Ovary (tissue), 9 donors: ENCODE data around the gene EXD3. TPM values are rescaled to one million over a fixed set of nuclear protein-coding genes. Genes with fewer than 3 reads are reported as not detected.
"Not testable (repeated sequence)": the region's sequence is repeated elsewhere in the genome, so short reads cannot be mapped to it uniquely, and the experiment has no call there.

ENCODE experiments used
- DNase-seq, 5 donors: peaks; one replicate each; pipeline ENCODE4 v3.0.0-alpha.2; 2019 to 2020
- H3K27ac ChIP-seq, 2 donors: fragments of 200-600 bp; one replicate each; pipeline versions ENCODE4 v1.5.1 to v1.8.0; 2019 to 2022
- H3K27me3 ChIP-seq: fragments of 200-600 bp; one replicate; pipeline ENCODE4 v1.8.0; 2022
- H3K36me3 ChIP-seq: fragments of 200-600 bp; sonication (generic); one replicate; pipeline ENCODE4 v1.5.1; 2019
- H3K4me1 ChIP-seq: one replicate; pipeline ENCODE4 v1.8.1; 2013; ENCODE audit warnings: mild to moderate bottlenecking, moderate library complexity; ENCODE audit not compliant: insufficient read depth
- H3K4me3 ChIP-seq: fragments of 200-600 bp; sonication (generic); one replicate; pipeline ENCODE4 v1.5.1; 2017
- H3K9me3 ChIP-seq, 2 donors: fragments of 200-600 bp in 1 of 2; sonication (generic) in 1 of 2; one replicate each; pipeline versions ENCODE4 v1.5.1 to v1.8.1; 2013 to 2019; ENCODE audit warnings: mild to moderate bottlenecking in 1 of 2, moderate library complexity in 1 of 2
- CTCF ChIP-seq, 3 donors: fragments of 450-650 bp in 2 of 3; fragments of 200-600 bp in 1 of 3; IDR thresholded peaks; one replicate each; pipeline versions ENCODE4 v1.5.1 to v1.8.0; 2016 to 2022; ENCODE audit warnings: antibody characterized with exemption in 3 of 3, mild to moderate bottlenecking in 1 of 3
- EP300 ChIP-seq: sonication (generic); formaldehyde crosslinking; IDR thresholded peaks from one replicate; pipeline ENCODE4 v1.6.1; 2017; ENCODE audit warnings: antibody characterized with exemption
- POLR2A ChIP-seq: fragments of 450-650 bp; IDR thresholded peaks from one replicate; pipeline ENCODE4 v1.6.1; 2017; ENCODE audit warnings: antibody characterized with exemption, mild to moderate bottlenecking, moderate library complexity
- WGBS, 3 donors: extraction: QIAGEN DNeasy Blood & Tissue Kit in 1 of 3; methylation state at CpG; one replicate each; pipeline versions ENCODE4 v1.1.5 to v1.1.7; 2013 to 2017; 5-methylcytosine and 5-hydroxymethylcytosine counted together
- intact Hi-C, 4 donors: fragments of 100-400 bp; cut with DNase I; formaldehyde crosslinking; loops; one replicate each; pipeline versions ENCODE4 v1.11.0 to v1.15.1; 2022 to 2023
- polyA plus RNA-seq, 2 donors: library from polyadenylated mRNA; stranded (reverse); fragments of 200-250 nt in 1 of 2; fragments of 350-450 nt in 1 of 2; fragmentation: Illumina TruSeq in 1 of 2; extraction: RNeasy Lipid Tissue Mini Kit (QIAGEN cat#74804) in 1 of 2; gene quantifications; one replicate each; pipeline ENCODE4 v1.2.3, GENCODE V29; 2013 to 2014
- total RNA-seq, 7 donors: library from RNA; depleted of rRNA in 2 of 7; stranded (reverse); fragments of >200 nt in 2 of 7; fragmentation: NEBNext Ultra II Directional in 3 of 7; extraction: Animal tissue kit (Norgen Biotek cat#: 25700) in 3 of 7; gene quantifications; one replicate each; pipeline versions ENCODE4 v1.1.0 to v1.2.4, GENCODE V29; 2016 to 2023
- donor health status: DM: no; HTN: no; CAD: no; lungs with moderate emphysema.
- donor health status: DM: no; HTN: no; CAD: no.
- donor health status: Bipolar disorder and iron deficiency.
- donor health status: DM: yes; HTN: yes; CAD: no.
- donor health status: DM: no; HTN: no; CAD: no.
- donor health status: DM: yes; HTN: yes; CAD: no.

The EXD3 gene
- total and polyA plus RNA-seq, 9 donors: 1.0 to 30.6 (median 23.4) TPM

- no peak overlapping the region for H3K4me3 ChIP-seq
- H3K36me3 ChIP-seq: no peaks in the 10 kb centered on the region
- no peak overlapping the region for H3K27ac ChIP-seq
- WGBS, 3 donors: 80 to 83% (median 81%) methylated on average over 7 of the region's 7 CpGs
- intact Hi-C loops: no loop called here
- TF ChIP-seq EP300 (no peak), CTCF (IDR thresholded peaks at IDR 0.05) (no peak), POLR2A (no peak)
- H3K9me3 ChIP-seq: no peaks in the 10 kb centered on the region
- peak in 1 of 5 donors; percentile 8 for DNase-seq
- H3K27me3 ChIP-seq: no peaks in the 10 kb centered on the region
- H3K4me1 ChIP-seq: no peaks in the 10 kb centered on the region
Observed at GRCh38 chr9:137342482-137342881, 80.5 kb downstream of the EXD3 start.

GRCh38 chr9:137341227-137341626 lies 81.7 kb downstream of the EXD3 start:
- Histone ChIP-seq H3K27ac (no peak overlapping the region), H3K4me1 (no peaks in the 10 kb centered on the region), H3K36me3 (no peaks in the 10 kb centered on the region), H3K9me3 (no peaks in the 10 kb centered on the region), H3K4me3 (no peak overlapping the region), H3K27me3 (no peaks in the 10 kb centered on the region)
- no peak for DNase-seq
- intact Hi-C loops: no loop called here
- TF ChIP-seq CTCF (IDR thresholded peaks at IDR 0.05) (no peak), POLR2A (no peak)
- WGBS, 3 donors: 77 to 92% (median 78%) methylated on average over 4 to 6 of the region's 6 CpGs

DNA sequence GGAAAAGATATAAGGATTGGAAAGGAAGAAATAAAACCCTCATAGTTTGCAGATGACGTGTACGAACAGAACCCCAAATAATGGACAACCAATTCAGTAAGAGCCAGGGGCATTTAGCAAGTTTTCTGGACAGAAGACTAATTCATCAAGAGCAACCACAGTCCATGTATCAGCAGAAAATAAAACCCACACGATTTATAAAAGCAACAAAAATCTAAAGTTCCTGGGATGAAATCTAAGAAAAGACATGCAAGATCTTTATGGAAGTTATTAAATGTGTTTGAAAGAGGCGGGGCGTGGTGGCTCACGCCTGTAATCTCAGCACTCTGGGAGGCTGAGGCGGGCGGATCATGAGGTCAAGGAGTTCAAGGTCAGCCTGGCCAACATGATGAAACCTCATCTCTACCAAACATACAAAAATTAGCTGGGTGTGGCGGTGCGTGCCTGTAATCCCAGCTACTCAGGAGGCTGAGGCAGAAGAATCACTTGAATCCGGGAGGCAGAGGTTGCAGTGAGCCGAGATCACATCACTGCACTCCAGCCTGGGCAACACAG lies 83.0 kb downstream of the EXD3 start:
- H3K27ac ChIP-seq, H3K9me3 ChIP-seq, intact Hi-C loops, H3K4me3 ChIP-seq, H3K4me1 ChIP-seq, H3K27me3 ChIP-seq, H3K36me3 ChIP-seq: not testable (repeated sequence)
- DNase-seq: peak in 1 of 5 donors; percentile 1
- 85 to 90% (median 87%) methylated on average over 12 of the region's 12 CpGs for WGBS, 3 donors

GRCh38 chr9:137339045-137339907 lies 83.7 kb downstream of the EXD3 start:
- no peak for TF ChIP-seq CTCF (IDR thresholded peaks at IDR 0.05)
- TF ChIP-seq EP300: no peak
- no peak for TF ChIP-seq POLR2A
- DNase-seq: no peak
- WGBS, 3 donors: 68 to 72% (median 70%) methylated on average over 7 of the region's 7 CpGs
- Histone ChIP-seq H3K27ac (no peak overlapping the region), H3K9me3 (no peaks in the 10 kb centered on the region), H3K36me3 (no peaks in the 10 kb centered on the region), H3K4me1 (no peaks in the 10 kb centered on the region), H3K4me3 (no peak overlapping the region), H3K27me3 (no peaks in the 10 kb centered on the region)
- intact Hi-C loops: no loop called here

GRCh38 chr9:137336735-137337134 lies 86.2 kb downstream of the EXD3 start:
- Histone ChIP-seq H3K9me3 (no peaks in the 10 kb centered on the region), H3K36me3 (no peaks in the 10 kb centered on the region), H3K4me3 (no peak overlapping the region), H3K27ac (no peak overlapping the region), H3K4me1 (no peaks in the 10 kb centered on the region), H3K27me3 (no peaks in the 10 kb centered on the region)
- DNase-seq: no peak
- TF ChIP-seq EP300 (no peak), POLR2A (no peak), CTCF (IDR thresholded peaks at IDR 0.05) (no peak)
- 90 to 95% (median 94%) methylated on average over 2 of the region's 2 CpGs for WGBS, 3 donors
- intact Hi-C loops: no loop called here
